WERI-Rb-1 (cell line): ENCODE data around the gene TBCK.

ENCODE experiments used
- DNase-seq: peaks from one replicate; pipeline ENCODE4 v3.0.0-alpha.2; 2020
- H3K27ac ChIP-seq: fragments of 250-450 bp; sonication (Bioruptor Pico); 2 replicates; pipeline ENCODE4 v1.5.1; 2020; ENCODE audit warnings: mild to moderate bottlenecking, moderate library complexity
- H3K27me3 ChIP-seq: fragments of 250-450 bp; sonication (Bioruptor Pico); 2 replicates; pipeline ENCODE4 v1.5.1; 2021; ENCODE audit warnings: mild to moderate bottlenecking, low read depth, moderate library complexity; ENCODE audit not compliant: insufficient read depth, severe bottlenecking
- H3K36me3 ChIP-seq: fragments of 250-450 bp; sonication (Bioruptor Pico); 2 replicates; pipeline ENCODE4 v1.5.1; 2020; ENCODE audit warnings: mild to moderate bottlenecking, moderate library complexity
- H3K4me3 ChIP-seq: 2 replicates; pipeline ENCODE4 v1.5.1; 2011; ENCODE audit warnings: low read depth, mild to moderate bottlenecking, control low read depth, low read length
- H3K9me3 ChIP-seq: fragments of 250-450 bp; sonication (Bioruptor Pico); 2 replicates; pipeline ENCODE4 v1.5.1; 2021; ENCODE audit warnings: mild to moderate bottlenecking, moderate library complexity; ENCODE audit not compliant: severe bottlenecking
- TF ChIP-seq, protein P1 (sequence below): IDR thresholded peaks from 2 replicates; pipeline ENCODE4 v1.5.1; 2011; ENCODE audit warnings: low read depth, mild to moderate bottlenecking, control low read depth, inconsistent platforms, low read length

Gene TBCK

DNA sequence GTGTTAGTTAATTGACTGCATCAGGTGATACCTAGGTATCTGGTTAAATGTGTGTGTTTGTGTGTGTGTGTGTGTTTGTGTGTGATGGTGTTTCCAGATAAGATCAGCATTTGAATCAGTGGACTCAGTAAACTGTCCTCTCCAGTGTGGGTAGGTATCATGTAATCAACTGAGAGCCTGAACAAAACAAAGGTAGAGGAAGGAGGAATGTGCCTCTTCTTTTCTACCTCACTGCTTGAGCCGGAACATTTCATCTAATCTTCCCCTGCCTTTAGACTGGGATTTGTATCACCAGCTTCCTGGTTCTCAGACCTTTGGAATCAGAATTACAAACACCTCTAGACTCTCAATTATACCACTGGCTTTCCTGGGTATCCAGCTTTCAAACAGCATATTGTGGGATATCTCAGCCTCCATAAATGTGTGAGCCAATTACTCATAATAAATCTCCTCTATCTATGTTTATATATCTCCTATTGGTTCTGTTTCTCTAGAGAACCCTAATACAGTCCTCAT, 120.5 kb downstream of the TBCK start:
- TF ChIP-seq, protein P1, sequence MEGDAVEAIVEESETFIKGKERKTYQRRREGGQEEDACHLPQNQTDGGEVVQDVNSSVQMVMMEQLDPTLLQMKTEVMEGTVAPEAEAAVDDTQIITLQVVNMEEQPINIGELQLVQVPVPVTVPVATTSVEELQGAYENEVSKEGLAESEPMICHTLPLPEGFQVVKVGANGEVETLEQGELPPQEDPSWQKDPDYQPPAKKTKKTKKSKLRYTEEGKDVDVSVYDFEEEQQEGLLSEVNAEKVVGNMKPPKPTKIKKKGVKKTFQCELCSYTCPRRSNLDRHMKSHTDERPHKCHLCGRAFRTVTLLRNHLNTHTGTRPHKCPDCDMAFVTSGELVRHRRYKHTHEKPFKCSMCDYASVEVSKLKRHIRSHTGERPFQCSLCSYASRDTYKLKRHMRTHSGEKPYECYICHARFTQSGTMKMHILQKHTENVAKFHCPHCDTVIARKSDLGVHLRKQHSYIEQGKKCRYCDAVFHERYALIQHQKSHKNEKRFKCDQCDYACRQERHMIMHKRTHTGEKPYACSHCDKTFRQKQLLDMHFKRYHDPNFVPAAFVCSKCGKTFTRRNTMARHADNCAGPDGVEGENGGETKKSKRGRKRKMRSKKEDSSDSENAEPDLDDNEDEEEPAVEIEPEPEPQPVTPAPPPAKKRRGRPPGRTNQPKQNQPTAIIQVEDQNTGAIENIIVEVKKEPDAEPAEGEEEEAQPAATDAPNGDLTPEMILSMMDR: no peak
- DNase-seq: no peak
- Histone ChIP-seq H3K36me3 (peaks cover 10% of the 10 kb centered on the region), H3K27ac (no peak overlapping the region), H3K27me3 (no peaks in the 10 kb centered on the region), H3K9me3 (no peaks in the 10 kb centered on the region), H3K4me3 (no peak overlapping the region)

DNA sequence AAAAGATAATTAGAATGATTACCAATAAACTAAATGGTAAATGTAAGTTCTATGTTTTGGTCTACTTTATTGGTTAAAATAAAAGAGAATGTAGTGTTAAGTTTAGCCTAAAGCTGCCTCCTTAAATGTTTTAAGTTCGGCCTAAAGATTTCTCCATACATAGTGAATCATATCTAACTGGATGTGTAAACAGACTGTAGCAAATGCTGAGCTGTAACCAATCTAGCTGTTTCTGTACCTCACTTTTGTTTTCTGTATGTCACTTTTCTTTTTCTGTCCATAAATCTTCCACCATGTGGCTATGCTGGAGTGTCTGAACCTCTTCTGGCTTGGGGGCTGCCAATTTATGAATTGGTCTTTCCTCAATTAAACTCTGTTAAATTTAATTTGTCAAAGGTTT, 121.2 kb downstream of the TBCK start:
- DNase-seq: no peak
- Histone ChIP-seq H3K27me3 (no peaks in the 10 kb centered on the region), H3K36me3 (peaks cover 10% of the 10 kb centered on the region), H3K27ac (no peak overlapping the region), H3K4me3 (no peak overlapping the region), H3K9me3 (no peaks in the 10 kb centered on the region)
- TF ChIP-seq, protein P1: no peak

DNA sequence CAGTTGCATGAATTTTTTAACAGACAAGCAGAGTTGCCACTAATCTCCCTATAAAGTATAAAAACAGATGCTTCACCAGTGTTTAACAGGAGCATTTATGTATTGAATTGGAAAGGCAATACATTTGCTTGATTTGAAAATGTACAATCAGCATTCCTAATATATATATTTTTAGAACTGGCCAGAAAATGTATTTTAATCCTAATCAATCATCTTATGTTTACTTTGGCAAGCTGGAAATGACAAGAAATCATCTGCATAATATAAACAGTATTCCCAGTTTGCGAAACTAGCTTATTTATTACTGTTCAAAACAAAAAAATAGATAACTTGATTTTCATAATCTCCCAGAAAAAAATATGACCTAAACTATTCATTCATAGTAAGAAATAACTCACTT, 123.9 kb downstream of the TBCK start:
- Histone ChIP-seq H3K9me3 (no peaks in the 10 kb centered on the region), H3K36me3 (peaks cover 10% of the 10 kb centered on the region), H3K27me3 (no peaks in the 10 kb centered on the region), H3K4me3 (no peak overlapping the region), H3K27ac (no peak overlapping the region)
- TF ChIP-seq, protein P1: no peak
- no peak for DNase-seq

DNA sequence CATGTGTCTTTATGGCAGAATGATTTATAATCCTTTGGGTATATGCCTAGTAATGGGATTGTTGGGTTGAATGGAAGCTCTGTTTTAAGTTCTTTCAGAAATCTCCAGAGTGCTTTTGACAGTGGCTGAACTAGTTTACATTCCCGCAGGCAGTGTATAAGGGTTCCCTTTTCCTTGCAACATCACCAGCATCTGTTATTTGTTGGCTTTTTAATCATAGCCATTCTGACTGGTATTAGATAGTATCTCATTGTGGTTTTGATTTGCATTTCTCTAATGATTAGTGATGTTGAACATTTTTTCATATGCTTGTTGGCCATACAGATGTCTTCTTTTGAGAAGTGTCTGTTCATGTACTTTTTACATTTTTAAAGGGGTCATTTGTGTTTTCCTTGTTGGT, 129.8 kb downstream of the TBCK start:
- H3K27ac ChIP-seq: no peak overlapping the region
- peaks cover 3% of the 10 kb centered on the region for H3K36me3 ChIP-seq
- no peaks in the 10 kb centered on the region for H3K9me3 ChIP-seq
- H3K4me3 ChIP-seq: no peak overlapping the region
- TF ChIP-seq, protein P1: no peak
- no peaks in the 10 kb centered on the region for H3K27me3 ChIP-seq
- no peak for DNase-seq

DNA sequence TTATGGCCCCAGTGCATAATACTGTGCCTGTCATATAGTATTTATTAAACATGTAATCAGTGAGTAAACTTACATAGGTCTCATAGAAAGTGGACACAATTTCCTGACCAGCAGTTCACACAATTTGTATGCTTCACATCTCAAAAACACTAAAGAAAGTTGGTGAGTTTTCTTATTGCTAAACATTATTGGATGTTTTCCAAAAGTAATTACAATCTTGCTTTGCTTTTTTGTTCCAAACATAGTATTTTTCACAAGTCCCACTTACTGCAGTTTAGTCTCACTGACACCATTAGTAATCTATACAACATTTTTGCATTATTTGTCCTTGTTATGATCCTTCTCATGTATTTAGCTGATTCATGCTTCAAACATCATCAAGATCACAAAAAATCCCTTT, 132.5 kb downstream of the TBCK start:
- H3K27me3 ChIP-seq: no peaks in the 10 kb centered on the region
- H3K9me3 ChIP-seq: peaks cover 5% of the 10 kb centered on the region
- no peak overlapping the region for H3K27ac ChIP-seq
- no peak for DNase-seq
- TF ChIP-seq, protein P1: no peak
- H3K36me3 ChIP-seq: no peaks in the 10 kb centered on the region; the same call in none of the 2 replicates
- no peak overlapping the region for H3K4me3 ChIP-seq

DNA sequence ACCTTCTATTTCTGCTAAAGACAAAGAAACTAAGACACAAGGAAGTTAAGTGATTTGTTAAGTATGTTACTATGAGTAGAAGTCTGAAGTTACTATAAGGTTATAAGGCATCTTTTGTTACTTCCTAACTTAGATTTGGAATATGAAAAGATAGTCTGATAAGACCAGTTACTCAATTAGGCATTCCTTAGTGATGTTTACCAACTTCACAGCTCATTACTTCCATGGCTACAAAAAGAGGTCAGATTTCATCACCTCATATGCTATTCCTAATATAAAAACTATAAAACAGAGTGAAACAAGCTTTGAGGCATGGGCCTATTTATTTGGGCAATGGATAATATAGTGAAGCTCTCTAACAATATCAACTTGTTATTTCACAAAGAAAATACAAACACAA, 143.1 kb downstream of the TBCK start:
- Histone ChIP-seq H3K27me3 (no peaks in the 10 kb centered on the region), H3K27ac (no peak overlapping the region), H3K9me3 (no peaks in the 10 kb centered on the region), H3K36me3 (peaks cover 13% of the 10 kb centered on the region; the same call in 1 of the 2 replicates), H3K4me3 (no peak overlapping the region)
- no peak for DNase-seq
- TF ChIP-seq, protein P1: no peak
